Measurements from ENCODE around the gene PTPRD.
"Not testable (repeated sequence)": the region's sequence is repeated elsewhere in the genome, so short reads cannot be mapped to it uniquely, and the experiment has no call there.

The PTPRD gene

GRCh38 chr9:8701904-8702303 lies 1910.9 kb downstream of the PTPRD start:
- no peak for DNase-seq

GRCh38 chr9:8697565-8697964 lies 1915.2 kb downstream of the PTPRD start:
- DNase-seq = not testable (repeated sequence)

- no peak for DNase-seq
These were observed 1916.3 kb downstream of the PTPRD start for GRCh38 chr9:8696516-8696915.

GRCh38 chr9:8694983-8695588 lies 1917.7 kb downstream of the PTPRD start:
- peak; percentile 48 for DNase-seq

GRCh38 chr9:8693464-8693863 lies 1919.3 kb downstream of the PTPRD start:
- DNase-seq = no peak

- no peak for DNase-seq
These were observed 1926.3 kb downstream of the PTPRD start for GRCh38 chr9:8686516-8686915.

GRCh38 chr9:8685825-8686224 lies 1927.0 kb downstream of the PTPRD start:
- DNase-seq = no peak

GRCh38 chr9:8684978-8685708 lies 1927.7 kb downstream of the PTPRD start:
- no peak for DNase-seq

- no peak for DNase-seq
These were observed 1929.3 kb downstream of the PTPRD start for GRCh38 chr9:8683496-8683895.

GRCh38 chr9:8680658-8681057 lies 1932.1 kb downstream of the PTPRD start:
- DNase-seq = no peak

- peak; percentile 78 for DNase-seq
These were observed 1932.6 kb downstream of the PTPRD start for GRCh38 chr9:8680157-8680556.

GRCh38 chr9:8679371-8679822 lies 1933.4 kb downstream of the PTPRD start:
- DNase-seq = peak; percentile 81

GRCh38 chr9:8677741-8678140 lies 1935.1 kb downstream of the PTPRD start:
- DNase-seq = peak; percentile 43

GRCh38 chr9:8674536-8674935 lies 1938.3 kb downstream of the PTPRD start:
- DNase-seq = no peak

- DNase-seq = no peak
These were observed 1939.0 kb downstream of the PTPRD start for GRCh38 chr9:8673830-8674229.

GRCh38 chr9:8670751-8671150 lies 1942.1 kb downstream of the PTPRD start:
- no peak for DNase-seq

GRCh38 chr9:8668751-8669150 lies 1944.1 kb downstream of the PTPRD start:
- DNase-seq = no peak

GRCh38 chr9:8668231-8668630 lies 1944.6 kb downstream of the PTPRD start:
- no peak for DNase-seq

- no peak for DNase-seq
These were observed 1946.7 kb downstream of the PTPRD start for GRCh38 chr9:8666060-8666459.

- DNase-seq = peak; percentile 10
These were observed 1952.4 kb downstream of the PTPRD start for GRCh38 chr9:8660383-8660782.

GRCh38 chr9:8659108-8659507 lies 1953.7 kb downstream of the PTPRD start:
- DNase-seq = no peak

- no peak for DNase-seq
These were observed 1957.7 kb downstream of the PTPRD start for GRCh38 chr9:8655071-8655470.

- DNase-seq = no peak
These were observed 1958.9 kb downstream of the PTPRD start for GRCh38 chr9:8653855-8654254.

- DNase-seq = no peak
These were observed 1959.7 kb downstream of the PTPRD start for GRCh38 chr9:8653111-8653510.

GRCh38 chr9:8652255-8652654 lies 1960.5 kb downstream of the PTPRD start:
- DNase-seq = peak; percentile 71
